Measurements from ENCODE around the gene TRIM38.
"Not testable (repeated sequence)": the region's sequence is repeated elsewhere in the genome, so short reads cannot be mapped to it uniquely, and the experiment has no call there.

The TRIM38 gene

GRCh38 chr6:26006086-26006939, 43.7 kb downstream of the TRIM38 start:
- DNase-seq (ENCODE audit: low read depth) = no peak

GRCh38 chr6:26006940-26007305, 44.3 kb downstream of the TRIM38 start:
- DNase-seq (ENCODE audit: low read depth) = not testable (repeated sequence)

- DNase-seq (ENCODE audit: low read depth) = no peak
These were observed 45.9 kb downstream of the TRIM38 start for GRCh38 chr6:26008470-26008869.

GRCh38 chr6:26009817-26010216, 47.2 kb downstream of the TRIM38 start:
- no peak for DNase-seq (ENCODE audit: low read depth)

GRCh38 chr6:26012061-26012460, 49.5 kb downstream of the TRIM38 start:
- DNase-seq (ENCODE audit: low read depth) = no peak

GRCh38 chr6:26014386-26014785, 51.8 kb downstream of the TRIM38 start:
- DNase-seq (ENCODE audit: low read depth) = not testable (repeated sequence)

GRCh38 chr6:26016245-26016962, 53.8 kb downstream of the TRIM38 start:
- no peak for DNase-seq (ENCODE audit: low read depth)

- DNase-seq (ENCODE audit: low read depth) = no peak
These were observed 54.5 kb downstream of the TRIM38 start for GRCh38 chr6:26016963-26017631.

GRCh38 chr6:26017632-26017966, 55.0 kb downstream of the TRIM38 start:
- DNase-seq (ENCODE audit: low read depth) = peak; percentile 71

GRCh38 chr6:26019261-26019830, 56.7 kb downstream of the TRIM38 start:
- DNase-seq (ENCODE audit: low read depth) = no peak

- no peak for DNase-seq (ENCODE audit: low read depth)
These were observed 57.3 kb downstream of the TRIM38 start for GRCh38 chr6:26019967-26020328.

- DNase-seq (ENCODE audit: low read depth) = peak; percentile 41
These were observed 57.9 kb downstream of the TRIM38 start for GRCh38 chr6:26020329-26021000.

GRCh38 chr6:26021001-26021349, 58.4 kb downstream of the TRIM38 start:
- peak; percentile 19 for DNase-seq (ENCODE audit: low read depth)

- peak; percentile 82 for DNase-seq (ENCODE audit: low read depth)
These were observed 58.9 kb downstream of the TRIM38 start for GRCh38 chr6:26021350-26022131.

GRCh38 chr6:26022132-26022472, 59.5 kb downstream of the TRIM38 start:
- DNase-seq (ENCODE audit: low read depth) = no peak

GRCh38 chr6:26022737-26023136, 60.1 kb downstream of the TRIM38 start:
- DNase-seq (ENCODE audit: low read depth) = no peak

- DNase-seq (ENCODE audit: low read depth) = no peak
These were observed 62.0 kb downstream of the TRIM38 start for GRCh38 chr6:26024651-26025046.

- no peak for DNase-seq (ENCODE audit: low read depth)
These were observed 62.7 kb downstream of the TRIM38 start for GRCh38 chr6:26025047-26025893.

- peak; percentile 80 for DNase-seq (ENCODE audit: low read depth)
These were observed 63.6 kb downstream of the TRIM38 start for GRCh38 chr6:26025894-26026832.
